CD4-positive, alpha-beta T cell (primary cell): ENCODE measurements around the gene TBX1. TPM values are rescaled to one million over a fixed set of nuclear protein-coding genes. Genes with fewer than 3 reads are reported as not detected.

ENCODE experiments used
- ATAC-seq: fragments of 200-7000 bp; cut with Tn5 transposase; one replicate; pipeline ENCODE4 v1.10.0; 2022; ENCODE audit warnings: mild to moderate bottlenecking; ENCODE audit not compliant: poor library complexity
- CTCF ChIA-PET: fragments of 350-600 bp; sonication (Branson Sonifier 250); formaldehyde crosslinking; loops from one replicate; lab custom pipeline; 2021; ENCODE audit warnings: antibody characterized with exemption, inconsistent platforms; lab: Charles Lee
- POLR2A ChIA-PET: fragments of 350-600 bp; sonication (Branson Sonifier 250); formaldehyde crosslinking; loops from one replicate; lab custom pipeline; 2021; ENCODE audit warnings: antibody characterized with exemption, inconsistent platforms; lab: Charles Lee
- DNase-seq, 14 experiments: peaks; one replicate each; pipeline ENCODE4 v3.0.0-alpha.2; 2013 to 2020; ENCODE audit warnings: mixed read lengths in 2 of 14
- H3K27ac ChIP-seq, 2 donors: one replicate each; pipeline versions ENCODE4 v1.5.1 to v1.7.0; 2013; ENCODE audit warnings: low read length in 2 of 2, low read depth in 1 of 2, mild to moderate bottlenecking in 1 of 2
- H3K27me3 ChIP-seq, 2 experiments: 1 replicate in 1 of 2; 2 replicates in 1 of 2; pipeline versions ENCODE4 v1.6.1 to v1.7.0; 2013; ENCODE audit warnings: low read length in 2 of 2, control low read depth in 1 of 2, mild to moderate bottlenecking in 1 of 2, moderate library complexity in 1 of 2; ENCODE audit not compliant: insufficient read depth in 2 of 2, control insufficient read depth in 1 of 2
- H3K36me3 ChIP-seq: one replicate; pipeline ENCODE4 v1.6.1; 2013; ENCODE audit warnings: low read length, control low read depth; ENCODE audit not compliant: insufficient read depth
- H3K4me1 ChIP-seq: one replicate; pipeline ENCODE4 v1.6.1; 2013; ENCODE audit warnings: low read length, control low read depth; ENCODE audit not compliant: insufficient read depth
- H3K4me3 ChIP-seq: one replicate; pipeline ENCODE4 v1.5.1; 2013; ENCODE audit warnings: mild to moderate bottlenecking, low read length, moderate library complexity
- H3K9me3 ChIP-seq, 2 experiments: 1 replicate in 1 of 2; 2 replicates in 1 of 2; pipeline versions ENCODE4 v1.6.1 to v1.7.0; 2013; ENCODE audit warnings: low read length in 2 of 2, mild to moderate bottlenecking in 2 of 2, control low read depth in 1 of 2, moderate library complexity in 1 of 2; ENCODE audit not compliant: control insufficient read depth in 1 of 2, insufficient read depth in 1 of 2
- H3K27ac Mint-ChIP-seq: one replicate; pipeline ENCODE4 v1.8.0; 2020; ENCODE audit warnings: mixed read lengths
- H3K27me3 Mint-ChIP-seq: one replicate; pipeline ENCODE4 v1.8.0; 2021; ENCODE audit warnings: mixed read lengths
- H3K36me3 Mint-ChIP-seq: one replicate; pipeline ENCODE4 v1.8.0; 2021; ENCODE audit warnings: low read depth, mixed read lengths
- H3K4me1 Mint-ChIP-seq: one replicate; pipeline ENCODE4 v1.8.0; 2021; ENCODE audit warnings: low read depth, mixed read lengths
- H3K4me3 Mint-ChIP-seq: one replicate; pipeline ENCODE4 v1.8.0; 2020; ENCODE audit warnings: mild to moderate bottlenecking, mixed read lengths
- H3K9me3 Mint-ChIP-seq: one replicate; pipeline ENCODE4 v1.8.0; 2020; ENCODE audit warnings: mixed read lengths
- CTCF ChIP-seq: fragments of 200-600 bp; IDR thresholded peaks from one replicate; pipeline ENCODE4 v1.8.0; 2022; ENCODE audit warnings: antibody characterized with exemption, mild to moderate bottlenecking
- intact Hi-C, 2 experiments: fragments of 100-400 bp; cut with DNase I in 1 of 2; cut with micrococcal nuclease in 1 of 2; formaldehyde crosslinking; loops; one replicate each; pipeline versions ENCODE4 v1.15.1 to v1.9.0; 2023 to 2025; cut with DNase I, micrococcal nuclease
- total RNA-seq, 174 experiments: library from RNA in 2 of 174; stranded (reverse) in 2 of 174; gene quantifications; one replicate each; pipeline ENCODE4 v1.2.3 and lab custom pipeline; 2021 to 2026

The TBX1 gene
- total RNA-seq, 2 experiments from 2014 or later: not detected

- DNase-seq (no peak), ATAC-seq (no peak)
- no peak overlapping the region for H3K27ac ChIP-seq
- peaks cover 5 to 15% of the 10 kb centered on the region in 2 experiments for H3K9me3 ChIP-seq
- POLR2A ChIA-PET: no interaction called here
- H3K9me3 Mint-ChIP-seq: peaks cover 3% of the 10 kb centered on the region
- no peaks in the 10 kb centered on the region for H3K27me3 Mint-ChIP-seq
- peaks cover 58% of the 10 kb centered on the region for H3K36me3 Mint-ChIP-seq
- CTCF ChIA-PET: no interaction called here
- no peak for TF ChIP-seq CTCF
- peaks cover 14% of the 10 kb centered on the region for H3K4me1 Mint-ChIP-seq
- intact Hi-C loops: no loop called here
- H3K27me3 ChIP-seq: no peaks in the 10 kb centered on the region
- H3K4me3 ChIP-seq: no peak overlapping the region
- H3K27ac Mint-ChIP-seq: no peak overlapping the region
- H3K4me3 Mint-ChIP-seq: no peak overlapping the region
- H3K4me1 ChIP-seq: no peaks in the 10 kb centered on the region
- peaks cover 6% of the 10 kb centered on the region for H3K36me3 ChIP-seq
Observed at GRCh38 chr22:19793661-19794310, 33.2 kb downstream of the TBX1 start.

GRCh38 chr22:19795617-19796008 lies 35.0 kb downstream of the TBX1 start:
- H3K36me3 ChIP-seq: peaks cover 7% of the 10 kb centered on the region
- H3K9me3 Mint-ChIP-seq: peaks cover 3% of the 10 kb centered on the region
- TF ChIP-seq CTCF: no peak
- peak overlapping the region; percentile 60 for H3K27ac Mint-ChIP-seq
- POLR2A ChIA-PET: no interaction called here
- intact Hi-C loops: no loop called here
- no peak overlapping the region for H3K4me3 ChIP-seq
- no peak overlapping the region for H3K27ac ChIP-seq
- H3K4me3 Mint-ChIP-seq: no peak overlapping the region
- peaks cover 14% of the 10 kb centered on the region for H3K4me1 Mint-ChIP-seq
- H3K27me3 ChIP-seq: no peaks in the 10 kb centered on the region
- CTCF ChIA-PET: no interaction called here
- peaks cover 5 to 10% of the 10 kb centered on the region in 2 experiments for H3K9me3 ChIP-seq
- H3K4me1 ChIP-seq: no peaks in the 10 kb centered on the region
- no peak for ATAC-seq
- no peaks in the 10 kb centered on the region for H3K27me3 Mint-ChIP-seq
- H3K36me3 Mint-ChIP-seq: peaks cover 56% of the 10 kb centered on the region
- DNase-seq: no peak

- Histone ChIP-seq H3K4me3 (no peak overlapping the region), H3K27me3 (no peaks in the 10 kb centered on the region), H3K36me3 (peaks cover 7% of the 10 kb centered on the region), H3K27ac (no peak overlapping the region), H3K4me1 (no peaks in the 10 kb centered on the region), H3K9me3 (peaks cover 5 to 10% of the 10 kb centered on the region in 2 experiments)
- DNase-seq (no peak), ATAC-seq (no peak)
- no peak for TF ChIP-seq CTCF
- no peak overlapping the region for H3K4me3 Mint-ChIP-seq
- POLR2A ChIA-PET: no interaction called here
- peaks cover 54% of the 10 kb centered on the region for H3K36me3 Mint-ChIP-seq
- intact Hi-C loops: no loop called here
- no peaks in the 10 kb centered on the region for H3K27me3 Mint-ChIP-seq
- H3K4me1 Mint-ChIP-seq: peaks cover 14% of the 10 kb centered on the region
- H3K9me3 Mint-ChIP-seq: peaks cover 3% of the 10 kb centered on the region
- CTCF ChIA-PET: no interaction called here
- H3K27ac Mint-ChIP-seq: no peak overlapping the region
Observed at GRCh38 chr22:19796160-19796559, 35.6 kb downstream of the TBX1 start.
